ENCODE results near the gene CACNB4. TPM values are rescaled to one million over a fixed set of nuclear protein-coding genes. Genes with fewer than 3 reads are reported as not detected.
"Not testable (repeated sequence)": the region's sequence is repeated elsewhere in the genome, so short reads cannot be mapped to it uniquely, and the experiment has no call there.

CACNB4 gene
- total RNA-seq, 1 experiment from 2014 or later: not detected

DNA sequence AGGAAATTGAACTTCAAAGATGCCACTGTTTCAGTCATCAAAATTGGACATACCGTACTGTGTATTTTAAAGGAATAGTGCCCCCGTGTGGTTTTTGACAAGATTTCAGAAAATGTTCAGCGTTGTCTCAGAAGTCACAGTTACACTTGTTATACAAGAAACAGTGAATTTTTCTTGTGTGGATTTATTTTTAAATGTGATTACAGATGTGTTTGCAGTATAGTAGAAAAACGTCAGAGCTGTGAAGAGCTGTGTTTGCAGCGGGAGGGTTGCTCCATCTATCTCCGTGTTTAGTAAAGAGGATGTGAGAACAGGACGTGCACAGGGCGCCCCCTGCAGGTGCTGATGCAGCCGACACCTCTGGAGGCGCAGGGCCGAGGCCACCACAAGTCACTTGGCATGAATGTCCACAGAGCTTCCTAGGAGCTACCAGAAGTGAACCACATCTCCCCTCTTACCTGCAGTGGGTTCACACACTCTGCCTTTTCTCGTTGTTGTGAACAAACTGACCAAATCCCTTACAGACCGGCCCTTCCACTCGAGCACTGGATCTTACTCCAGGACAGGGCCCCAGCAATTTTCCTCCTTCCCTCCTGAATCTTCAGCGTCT lies 73.1 kb downstream of the CACNB4 start:
- Histone ChIP-seq H3K4me1 (ENCODE audit: insufficient read depth, low read length) (0 out of 2 replicates have a peak, but pooled peaks cover 3% of the 10 kb centered on the region), H3K27ac (ENCODE audit: low read length) (no peak overlapping the region), H3K4me3 (ENCODE audit: low read length) (peak overlapping the region; percentile 54; the same call in 1 of the 2 replicates), H3K9me3 (ENCODE audit: low read length) (no peaks in the 10 kb centered on the region), H3K9me2 (replicated peaks; ENCODE audit: low read length) (no peaks in the 10 kb centered on the region), H2AFZ (ENCODE audit: low read length) (peak overlapping the region; percentile 62), H3K9ac (ENCODE audit: low read length) (no peak overlapping the region), H3K4me2 (ENCODE audit: low read length) (peak overlapping the region; percentile 76), H3K36me3 (ENCODE audit: low read depth, low read length) (peaks cover 3% of the 10 kb centered on the region; the same call in 1 of the 2 replicates), H3K79me2 (ENCODE audit: low read length) (no peaks in the 10 kb centered on the region), H3K27me3 (ENCODE audit: low read length) (peaks cover 27% of the 10 kb centered on the region; the same call in 1 of the 2 replicates), H3F3A (ENCODE audit: low read length, unreplicated experiment) (no peaks in the 10 kb centered on the region), H4K20me1 (ENCODE audit: low read length) (no peaks in the 10 kb centered on the region)
- POLR2A ChIA-PET (ENCODE audit: unreplicated experiment): no interaction called here
- TF ChIP-seq EZH2 (IDR thresholded peaks at IDR 0.05; ENCODE audit: low read length, unreplicated experiment) (no peak), EZH2phosphoT487 (IDR thresholded peaks at IDR 0.05; ENCODE audit: borderline replicate concordance, low read length) (no peak)
- TF ChIP-seq, protein P1, sequence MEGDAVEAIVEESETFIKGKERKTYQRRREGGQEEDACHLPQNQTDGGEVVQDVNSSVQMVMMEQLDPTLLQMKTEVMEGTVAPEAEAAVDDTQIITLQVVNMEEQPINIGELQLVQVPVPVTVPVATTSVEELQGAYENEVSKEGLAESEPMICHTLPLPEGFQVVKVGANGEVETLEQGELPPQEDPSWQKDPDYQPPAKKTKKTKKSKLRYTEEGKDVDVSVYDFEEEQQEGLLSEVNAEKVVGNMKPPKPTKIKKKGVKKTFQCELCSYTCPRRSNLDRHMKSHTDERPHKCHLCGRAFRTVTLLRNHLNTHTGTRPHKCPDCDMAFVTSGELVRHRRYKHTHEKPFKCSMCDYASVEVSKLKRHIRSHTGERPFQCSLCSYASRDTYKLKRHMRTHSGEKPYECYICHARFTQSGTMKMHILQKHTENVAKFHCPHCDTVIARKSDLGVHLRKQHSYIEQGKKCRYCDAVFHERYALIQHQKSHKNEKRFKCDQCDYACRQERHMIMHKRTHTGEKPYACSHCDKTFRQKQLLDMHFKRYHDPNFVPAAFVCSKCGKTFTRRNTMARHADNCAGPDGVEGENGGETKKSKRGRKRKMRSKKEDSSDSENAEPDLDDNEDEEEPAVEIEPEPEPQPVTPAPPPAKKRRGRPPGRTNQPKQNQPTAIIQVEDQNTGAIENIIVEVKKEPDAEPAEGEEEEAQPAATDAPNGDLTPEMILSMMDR (conservative IDR thresholded peaks at IDR 0.05; ENCODE audit: low read depth, low read length): peak; percentile 100
- ATAC-seq: peak; percentile 94
- intact Hi-C loops (cut with micrococcal nuclease): loop anchor here (1.0 kb wide), 1 partner anchor 26 kb away; no protein-coding TSS in a partner anchor
- DNase-seq: peak; percentile 79
- CTCF ChIA-PET: interaction anchor here (0.5 to 0.6 kb wide), 3 partner anchors 11 to 27 kb away, joined by 3 to 6 read pairs (median 5); no protein-coding TSS in a partner anchor
- no TSS peak for BruUV-seq (replicated peaks)

DNA sequence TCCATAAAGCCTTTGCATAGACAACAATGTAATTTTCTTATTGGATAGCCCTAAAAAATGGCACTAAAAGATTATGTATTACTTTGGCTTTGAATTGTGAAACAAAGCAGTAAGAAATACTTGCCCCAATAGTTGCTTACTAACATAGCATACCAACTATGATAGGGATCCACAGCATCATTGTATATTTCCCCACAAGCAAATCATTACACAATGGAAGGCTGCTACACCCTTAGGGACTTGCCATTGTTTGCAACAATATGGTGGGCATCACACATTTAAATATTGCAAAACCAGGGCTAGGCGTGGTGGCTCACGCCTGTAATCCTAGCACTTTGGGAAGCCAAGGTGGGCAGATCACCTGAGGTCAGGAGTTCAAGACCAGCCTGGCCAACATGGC lies 74.4 kb downstream of the CACNB4 start:
- no peaks in the 10 kb centered on the region for H3K9me2 ChIP-seq (replicated peaks; ENCODE audit: low read length)
- H3K79me2 ChIP-seq (ENCODE audit: low read length): no peaks in the 10 kb centered on the region
- no peak overlapping the region for H3K4me2 ChIP-seq (ENCODE audit: low read length)
- 0 out of 2 replicates have a peak, but pooled peaks cover 3% of the 10 kb centered on the region for H3K4me1 ChIP-seq (ENCODE audit: insufficient read depth, low read length)
- H3K36me3 ChIP-seq (ENCODE audit: low read depth, low read length): peaks cover 3% of the 10 kb centered on the region; the same call in 1 of the 2 replicates
- peaks cover 40% of the 10 kb centered on the region; the same call in 1 of the 2 replicates for H3K27me3 ChIP-seq (ENCODE audit: low read length)
- no peak overlapping the region for H3K9ac ChIP-seq (ENCODE audit: low read length)
- ChIA-PET CTCF (no interaction called here), POLR2A (ENCODE audit: unreplicated experiment) (no interaction called here)
- no peak for DNase-seq
- no peak for ATAC-seq
- H3K4me3 ChIP-seq (ENCODE audit: low read length): no peak overlapping the region
- H4K20me1 ChIP-seq (ENCODE audit: low read length): no peaks in the 10 kb centered on the region
- no peak for TF ChIP-seq EZH2phosphoT487 (IDR thresholded peaks at IDR 0.05; ENCODE audit: borderline replicate concordance, low read length)
- TF ChIP-seq, protein P1 (conservative IDR thresholded peaks at IDR 0.05; ENCODE audit: low read depth, low read length): no peak
- intact Hi-C loops (cut with micrococcal nuclease): no loop called here
- no TSS peak for BruUV-seq (replicated peaks)
- no peaks in the 10 kb centered on the region for H3K9me3 ChIP-seq (ENCODE audit: low read length)
- H3F3A ChIP-seq (ENCODE audit: low read length, unreplicated experiment): no peaks in the 10 kb centered on the region
- H2AFZ ChIP-seq (ENCODE audit: low read length): no peak overlapping the region
- no peak overlapping the region for H3K27ac ChIP-seq (ENCODE audit: low read length)

DNA sequence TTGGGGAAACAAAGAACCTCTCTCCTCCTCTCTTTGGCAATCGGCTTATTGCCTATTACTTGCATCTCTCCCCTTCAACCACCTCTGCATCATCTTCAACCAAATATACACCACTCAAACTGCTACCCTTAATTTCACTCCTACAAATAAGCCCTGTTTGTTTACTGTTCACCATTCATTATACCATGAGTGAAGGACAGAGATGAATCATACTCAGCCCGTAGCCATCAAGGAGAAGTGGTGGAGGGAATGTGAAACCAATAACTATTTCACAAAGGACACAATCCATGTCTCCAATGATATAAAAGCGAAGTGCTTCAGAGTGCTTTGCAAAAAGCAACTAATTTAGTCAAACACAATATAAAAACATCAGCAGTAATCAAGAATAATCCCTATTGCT lies 76.8 kb downstream of the CACNB4 start:
- Histone ChIP-seq H3K27ac (ENCODE audit: low read length) (no peak overlapping the region), H3F3A (ENCODE audit: low read length, unreplicated experiment) (no peaks in the 10 kb centered on the region), H4K20me1 (ENCODE audit: low read length) (no peaks in the 10 kb centered on the region), H2AFZ (ENCODE audit: low read length) (no peak overlapping the region), H3K79me2 (ENCODE audit: low read length) (no peaks in the 10 kb centered on the region), H3K36me3 (ENCODE audit: low read depth, low read length) (peaks cover 3% of the 10 kb centered on the region; the same call in 1 of the 2 replicates), H3K27me3 (ENCODE audit: low read length) (peaks cover 50% of the 10 kb centered on the region; the same call in 1 of the 2 replicates), H3K9ac (ENCODE audit: low read length) (no peak overlapping the region), H3K4me1 (ENCODE audit: insufficient read depth, low read length) (0 out of 2 replicates have a peak, but pooled peaks cover 3% of the 10 kb centered on the region), H3K4me3 (ENCODE audit: low read length) (no peak overlapping the region), H3K9me3 (ENCODE audit: low read length) (no peaks in the 10 kb centered on the region), H3K9me2 (replicated peaks; ENCODE audit: low read length) (no peaks in the 10 kb centered on the region), H3K4me2 (ENCODE audit: low read length) (no peak overlapping the region)
- no peak for ATAC-seq
- POLR2A ChIA-PET (ENCODE audit: unreplicated experiment): no interaction called here
- TF ChIP-seq EZH2phosphoT487 (IDR thresholded peaks at IDR 0.05; ENCODE audit: borderline replicate concordance, low read length) (no peak), EZH2 (IDR thresholded peaks at IDR 0.05; ENCODE audit: low read length, unreplicated experiment) (no peak)
- TF ChIP-seq, protein P1 (conservative IDR thresholded peaks at IDR 0.05; ENCODE audit: low read depth, low read length): no peak
- BruUV-seq (replicated peaks): no TSS peak
- intact Hi-C loops (cut with micrococcal nuclease): no loop called here
- DNase-seq: no peak
- CTCF ChIA-PET: no interaction called here

DNA sequence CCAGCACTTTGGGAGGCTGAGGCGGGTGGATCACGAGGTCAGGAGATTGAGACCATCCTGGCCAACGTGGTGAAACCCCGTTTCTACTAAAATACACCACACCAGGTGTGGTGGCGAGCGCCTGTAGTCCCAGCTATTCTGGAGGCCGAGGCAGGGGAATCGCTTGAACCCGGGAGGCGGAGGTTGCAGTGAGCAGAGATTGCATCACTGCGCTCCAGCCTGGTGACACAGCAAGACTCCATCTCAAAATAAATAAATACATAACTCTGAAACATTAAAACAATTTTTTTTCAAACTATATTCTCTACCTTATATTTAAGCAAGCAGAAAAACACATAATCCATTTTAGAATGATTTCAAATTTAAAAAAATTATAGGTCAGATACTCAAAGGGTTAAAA lies 77.8 kb downstream of the CACNB4 start:
- CTCF ChIA-PET; H3K4me1 ChIP-seq (ENCODE audit: insufficient read depth, low read length); H3K27ac ChIP-seq (ENCODE audit: low read length); H3F3A ChIP-seq (ENCODE audit: low read length, unreplicated experiment); intact Hi-C loops (cut with micrococcal nuclease); H3K9me3 ChIP-seq (ENCODE audit: low read length); POLR2A ChIA-PET (ENCODE audit: unreplicated experiment); H3K9ac ChIP-seq (ENCODE audit: low read length); DNase-seq; H3K79me2 ChIP-seq (ENCODE audit: low read length); H2AFZ ChIP-seq (ENCODE audit: low read length); BruUV-seq (replicated peaks); H4K20me1 ChIP-seq (ENCODE audit: low read length); ATAC-seq; H3K36me3 ChIP-seq (ENCODE audit: low read depth, low read length); H3K4me2 ChIP-seq (ENCODE audit: low read length); H3K4me3 ChIP-seq (ENCODE audit: low read length); H3K9me2 ChIP-seq (replicated peaks; ENCODE audit: low read length): not testable (repeated sequence)
- peaks cover 55% of the 10 kb centered on the region; the same call in 1 of the 2 replicates for H3K27me3 ChIP-seq (ENCODE audit: low read length)

All from PC-3 (cell line).